ENCODE results near the gene ZNF593OS.

ZNF593OS gene

GRCh38 chr1:26125946-26126320, 45.7 kb downstream of the ZNF593OS start:
- no peak for DNase-seq

- no peak for DNase-seq
These were observed 46.2 kb downstream of the ZNF593OS start for GRCh38 chr1:26125382-26125781.

GRCh38 chr1:26124418-26125331, 47.0 kb downstream of the ZNF593OS start:
- DNase-seq: no peak

- no peak for DNase-seq
These were observed 48.4 kb downstream of the ZNF593OS start for GRCh38 chr1:26122988-26123973.

GRCh38 chr1:26121854-26122773, 49.5 kb downstream of the ZNF593OS start:
- DNase-seq: no peak

- no peak for DNase-seq
These were observed 51.6 kb downstream of the ZNF593OS start for GRCh38 chr1:26119892-26120608.
